NCI-H1417 (cell line): ENCODE measurements around the gene KCTD2.
"Not testable (repeated sequence)": the region's sequence is repeated elsewhere in the genome, so short reads cannot be mapped to it uniquely, and the experiment has no call there.

Experiments used
- DNase-seq, 3 experiments: peaks; one replicate each; lab custom pipeline; 2025; lab: John Stamatoyannopoulos, UW

Gene KCTD2, protein sequence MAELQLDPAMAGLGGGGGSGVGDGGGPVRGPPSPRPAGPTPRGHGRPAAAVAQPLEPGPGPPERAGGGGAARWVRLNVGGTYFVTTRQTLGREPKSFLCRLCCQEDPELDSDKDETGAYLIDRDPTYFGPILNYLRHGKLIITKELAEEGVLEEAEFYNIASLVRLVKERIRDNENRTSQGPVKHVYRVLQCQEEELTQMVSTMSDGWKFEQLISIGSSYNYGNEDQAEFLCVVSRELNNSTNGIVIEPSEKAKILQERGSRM

DNA sequence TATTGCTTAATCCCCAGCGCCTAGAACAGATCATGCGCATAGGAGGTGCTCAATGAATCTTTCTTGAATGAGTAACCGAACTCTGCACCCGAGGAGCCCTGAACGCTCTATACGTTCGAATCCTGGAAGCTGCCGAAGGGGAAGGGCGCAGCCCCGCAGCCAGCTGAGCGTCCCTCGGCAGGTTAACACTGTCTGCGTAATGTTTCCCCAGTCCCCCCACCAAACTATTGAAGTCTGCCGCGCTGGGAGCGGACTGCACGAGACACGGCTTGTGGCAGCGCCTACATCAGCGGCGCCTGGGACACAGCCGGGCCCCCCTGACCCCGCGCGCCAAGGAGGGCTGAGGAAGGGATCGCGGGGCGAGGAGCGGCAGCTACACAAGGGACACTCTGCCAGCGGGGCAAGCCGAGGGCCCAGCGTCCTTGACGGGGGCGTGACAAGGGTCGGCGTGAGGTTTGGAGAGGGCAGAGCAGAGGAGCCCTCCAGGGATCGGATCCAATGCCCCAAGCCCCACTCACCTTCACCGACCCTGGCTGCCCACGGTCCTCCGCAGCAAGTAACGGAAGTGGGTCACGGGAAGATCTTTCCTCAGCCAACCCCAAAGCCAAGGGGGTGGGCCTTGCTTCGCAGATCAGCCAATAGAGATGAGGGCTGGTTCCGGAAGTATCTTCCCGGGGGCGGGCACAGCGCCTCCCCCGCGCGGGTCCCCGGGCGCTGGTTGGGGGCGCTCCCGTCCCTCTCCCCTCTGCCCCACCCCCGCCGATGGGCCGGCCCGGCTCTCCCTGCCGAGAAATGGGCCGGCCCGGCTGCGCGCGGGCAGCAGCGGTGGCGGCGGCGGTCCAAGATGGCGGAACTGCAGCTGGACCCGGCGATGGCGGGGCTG lies at the start of gene KCTD2, which contains the start of gene ATP5PD:
KCTD2 (plus strand) TSS at position 819 of the 883 bp plus-strand sequence; CDS start at position 845, 26 bp downstream.
ATP5PD (minus strand) TSS at position 563 of the 883 bp plus-strand sequence. CDS start 4,319 bp downstream, outside the sequence.
- peak; percentile 96 to 97 (median 97) for DNase-seq

DNA sequence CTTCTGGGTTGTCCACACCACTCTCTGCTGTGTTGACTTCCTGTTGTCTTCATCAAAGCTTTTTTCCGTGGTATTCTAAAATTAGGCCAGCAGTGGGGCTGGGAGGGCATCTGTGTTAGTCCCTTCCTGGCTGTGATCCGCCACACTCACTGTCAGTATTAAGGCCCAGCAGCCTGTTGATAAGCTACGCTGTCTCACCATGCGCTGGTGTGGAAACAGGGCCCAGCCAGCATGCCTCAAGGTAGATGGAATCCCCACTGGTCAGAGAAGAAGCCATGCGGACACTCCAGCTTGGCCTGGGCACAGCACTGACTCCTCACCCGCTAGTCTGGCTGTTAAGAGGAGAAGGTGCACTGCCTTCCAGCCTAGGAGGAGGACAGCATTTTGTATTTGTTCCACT lies 48.2 kb upstream of the KCTD2 start:
- DNase-seq = no peak

DNA sequence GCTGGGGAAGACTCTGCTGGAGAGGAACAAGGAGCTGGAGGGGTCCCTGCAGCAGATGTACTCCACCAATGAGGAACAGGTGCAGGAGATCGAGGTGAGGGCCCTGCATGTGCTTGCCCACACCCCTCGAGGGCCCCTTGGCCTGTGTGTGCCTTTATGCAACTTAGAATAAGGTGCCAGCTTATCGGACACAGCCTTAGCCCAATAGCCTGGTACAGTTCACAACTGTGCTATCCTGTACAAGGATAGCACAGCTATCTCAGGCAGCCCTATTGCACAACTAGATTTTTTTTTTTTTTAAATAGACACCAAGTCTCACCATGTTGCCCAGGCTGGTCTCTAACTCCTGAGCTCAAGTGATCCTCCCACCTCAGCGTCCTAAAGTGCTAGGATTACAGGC lies 47.5 kb upstream of the KCTD2 start:
- no peak for DNase-seq

DNA sequence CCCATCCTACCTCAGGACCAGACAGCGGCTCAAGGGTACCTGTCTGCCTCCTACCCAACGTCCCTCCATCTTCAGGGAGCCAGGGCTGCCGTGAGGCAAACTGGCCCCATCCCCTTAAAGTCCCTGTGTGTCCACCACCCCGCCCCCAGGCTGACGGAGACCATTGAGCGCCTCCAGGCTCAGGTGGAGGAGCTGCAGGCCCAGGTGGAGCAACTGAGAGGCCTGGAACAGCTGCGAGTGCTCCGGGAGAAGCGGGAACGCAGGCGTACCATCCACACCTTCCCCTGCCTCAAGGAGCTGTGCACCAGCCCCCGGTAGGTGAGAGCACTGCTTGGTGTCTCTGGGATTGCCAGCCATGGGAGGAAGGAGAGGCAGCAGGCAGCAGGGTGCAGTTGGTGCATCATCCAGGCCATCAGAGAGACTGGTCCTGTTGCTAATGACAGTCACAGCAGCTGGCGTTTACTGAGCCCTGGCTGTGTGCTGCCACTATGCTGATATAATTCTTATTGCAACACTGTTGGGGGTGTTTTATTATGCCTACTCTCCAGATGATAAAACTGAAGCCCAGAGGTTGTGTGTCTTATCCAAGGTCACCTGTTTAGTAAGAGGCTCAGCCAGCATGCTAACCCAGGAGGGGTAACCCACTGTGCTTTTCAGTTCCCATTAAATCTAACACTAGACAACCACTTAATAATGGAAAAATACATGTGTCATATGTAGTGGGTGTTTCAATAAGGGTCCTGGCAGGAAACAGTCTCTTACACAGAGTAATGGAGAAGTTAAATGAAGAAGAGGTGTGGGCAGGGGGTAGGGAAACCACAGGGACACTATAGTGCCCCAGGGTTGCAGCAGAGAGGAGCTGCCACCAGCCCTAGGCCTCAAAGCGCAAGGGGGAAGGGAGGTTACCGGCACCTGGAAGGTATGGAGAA lies 44.8 kb upstream of the KCTD2 start:
- DNase-seq = no peak

DNA sequence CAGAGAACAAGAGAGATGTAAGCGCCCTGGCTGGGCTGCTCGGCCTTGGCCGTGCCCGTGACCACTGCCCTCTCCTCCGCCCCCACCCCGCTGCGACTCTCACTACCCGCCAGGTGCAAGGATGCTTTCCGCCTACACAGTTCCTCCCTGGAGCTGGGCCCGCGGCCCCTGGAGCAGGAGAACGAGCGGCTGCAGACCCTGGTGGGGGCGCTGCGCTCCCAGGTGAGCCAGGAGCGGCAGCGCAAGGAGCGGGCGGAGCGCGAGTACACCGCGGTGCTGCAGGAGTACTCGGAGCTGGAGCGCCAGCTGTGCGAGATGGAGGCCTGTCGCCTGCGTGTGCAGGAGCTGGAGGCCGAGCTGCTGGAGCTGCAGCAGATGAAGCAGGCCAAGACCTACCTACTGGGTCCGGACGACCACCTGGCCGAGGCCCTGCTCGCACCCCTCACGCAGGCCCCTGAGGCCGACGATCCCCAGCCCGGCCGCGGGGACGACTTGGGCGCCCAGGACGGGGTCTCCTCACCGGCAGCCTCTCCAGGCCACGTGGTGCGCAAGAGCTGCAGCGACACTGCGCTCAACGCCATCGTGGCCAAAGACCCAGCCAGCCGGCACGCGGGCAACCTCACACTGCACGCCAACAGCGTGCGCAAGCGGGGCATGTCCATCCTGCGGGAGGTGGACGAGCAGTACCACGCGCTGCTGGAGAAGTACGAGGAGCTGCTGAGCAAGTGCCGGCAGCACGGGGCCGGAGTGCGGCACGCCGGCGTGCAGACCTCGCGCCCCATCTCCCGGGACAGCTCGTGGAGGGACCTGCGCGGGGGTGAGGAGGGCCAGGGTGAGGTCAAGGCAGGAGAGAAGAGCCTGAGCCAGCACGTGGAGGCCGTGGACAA lies 43.7 kb upstream of the KCTD2 start:
- no peak for DNase-seq

DNA sequence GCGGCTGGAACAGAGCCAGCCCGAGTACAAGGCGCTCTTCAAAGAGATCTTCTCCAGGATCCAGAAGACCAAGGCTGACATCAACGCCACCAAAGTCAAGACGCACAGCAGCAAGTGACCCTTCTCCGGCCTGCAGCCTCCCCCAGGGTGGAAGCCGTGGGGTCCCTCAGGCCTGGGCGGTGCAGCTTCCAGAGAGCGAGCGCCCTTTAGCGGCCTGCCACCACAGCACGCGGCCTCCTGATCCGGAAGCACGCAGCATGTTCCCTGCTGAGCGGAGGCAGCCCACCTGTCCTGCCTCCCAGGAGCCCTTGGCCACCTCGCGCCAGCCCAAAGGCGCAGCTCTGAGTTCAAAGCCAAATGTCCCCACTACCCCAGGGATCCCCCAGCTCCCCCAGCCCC lies 43.1 kb upstream of the KCTD2 start:
- DNase-seq = no peak

DNA sequence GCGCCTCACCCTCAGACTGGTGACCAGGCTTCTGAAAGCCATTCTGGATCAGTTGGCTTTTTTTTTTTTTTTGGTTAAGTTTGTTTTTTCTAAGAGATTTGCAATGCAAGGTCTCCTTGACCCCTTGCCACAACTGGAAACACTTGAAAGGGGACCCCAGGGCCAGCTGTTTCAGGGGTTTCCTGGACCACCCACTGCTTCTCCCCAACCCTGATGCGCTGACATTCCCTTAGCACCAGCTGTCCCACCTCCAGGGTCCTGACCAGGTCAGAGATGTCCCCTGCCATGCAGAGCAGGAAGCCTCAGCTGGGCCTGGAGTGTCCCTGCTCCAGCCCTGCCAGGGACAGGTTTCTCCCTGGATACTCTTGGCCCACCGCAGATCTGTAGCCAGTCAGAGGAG lies 42.7 kb upstream of the KCTD2 start:
- no peak for DNase-seq

DNA sequence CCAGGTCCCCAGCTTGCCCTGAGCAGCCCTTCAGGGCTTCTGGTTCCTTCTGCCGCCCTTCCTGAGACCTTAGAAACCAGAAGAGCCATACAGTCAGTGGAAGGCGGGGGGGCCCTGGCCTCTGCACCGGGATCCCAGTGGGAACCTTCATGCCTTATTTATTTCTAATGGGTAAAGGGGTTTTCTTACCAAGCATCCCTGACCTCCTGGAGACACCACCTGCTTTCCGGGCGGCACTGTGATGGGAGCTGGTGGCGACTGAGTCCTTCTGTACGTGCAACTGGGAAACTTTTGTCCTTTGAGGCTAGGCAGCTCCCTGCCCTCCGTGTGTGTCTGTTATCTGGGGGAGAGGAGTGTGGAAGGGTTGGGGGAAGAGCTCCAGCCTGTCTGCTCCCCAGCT lies 41.7 kb upstream of the KCTD2 start:
- DNase-seq = no peak

DNA sequence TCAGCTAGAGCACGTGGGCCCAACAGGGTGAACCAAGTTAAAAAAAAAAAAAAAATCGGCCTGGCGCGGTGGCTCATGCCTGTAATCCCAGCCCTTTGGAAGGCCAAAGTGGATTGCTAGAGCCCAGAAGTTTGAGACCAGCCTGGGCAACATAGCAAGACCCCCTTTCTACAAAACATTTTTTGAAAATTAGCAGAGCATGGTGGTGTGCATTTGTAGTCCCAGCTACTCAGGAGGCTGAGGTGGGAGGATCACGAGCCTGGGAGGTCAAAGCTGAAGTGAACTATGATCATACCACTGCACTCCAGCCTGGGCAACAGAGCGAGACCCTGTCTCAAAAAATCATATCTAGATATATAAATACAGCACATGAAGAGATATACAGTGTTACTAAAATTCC lies 40.9 kb upstream of the KCTD2 start:
- not testable (repeated sequence) for DNase-seq

DNA sequence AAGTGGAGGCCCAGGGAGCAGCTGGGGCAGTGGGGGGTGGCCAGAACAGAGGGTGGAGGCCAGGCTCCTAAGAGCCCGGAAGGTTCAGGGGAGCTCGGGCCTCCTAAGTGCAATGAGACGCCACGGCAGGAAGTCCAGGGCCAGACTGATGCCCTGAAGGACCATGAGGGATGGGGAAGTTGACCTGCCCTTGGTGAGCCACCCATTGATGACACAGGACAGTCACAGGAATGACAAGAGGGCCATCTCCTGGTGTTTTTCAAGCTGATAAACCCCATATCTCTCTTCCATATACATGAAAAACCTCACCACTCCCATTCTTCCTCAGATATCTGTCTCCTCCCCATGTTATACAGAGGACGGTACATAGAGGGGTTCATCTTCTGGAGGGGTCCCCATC lies 40.4 kb upstream of the KCTD2 start:
- DNase-seq = peak in 1 of 3 experiments; percentile 9

DNA sequence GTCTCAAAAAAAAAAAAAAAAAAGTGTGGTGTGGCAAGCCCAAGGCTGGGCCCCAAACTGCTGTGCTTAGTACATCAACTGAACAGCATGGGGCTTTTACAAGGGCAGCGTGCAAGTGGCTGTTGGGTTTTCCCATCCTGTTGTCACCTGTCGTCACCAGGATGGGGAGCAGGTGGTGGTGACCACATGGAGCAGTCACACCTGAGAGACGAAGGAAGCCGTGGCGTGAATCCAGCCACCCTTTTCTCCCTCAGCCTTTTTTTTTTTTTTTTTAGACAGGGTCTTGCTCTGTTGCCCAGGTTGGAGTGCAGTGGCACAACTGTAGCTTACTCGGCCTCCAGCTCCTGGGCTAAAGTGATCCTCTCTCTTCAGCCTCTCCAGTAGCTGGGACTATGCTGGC lies 38.7 kb upstream of the KCTD2 start:
- peak in 2 of 3 experiments; percentile 42 to 65 for DNase-seq

DNA sequence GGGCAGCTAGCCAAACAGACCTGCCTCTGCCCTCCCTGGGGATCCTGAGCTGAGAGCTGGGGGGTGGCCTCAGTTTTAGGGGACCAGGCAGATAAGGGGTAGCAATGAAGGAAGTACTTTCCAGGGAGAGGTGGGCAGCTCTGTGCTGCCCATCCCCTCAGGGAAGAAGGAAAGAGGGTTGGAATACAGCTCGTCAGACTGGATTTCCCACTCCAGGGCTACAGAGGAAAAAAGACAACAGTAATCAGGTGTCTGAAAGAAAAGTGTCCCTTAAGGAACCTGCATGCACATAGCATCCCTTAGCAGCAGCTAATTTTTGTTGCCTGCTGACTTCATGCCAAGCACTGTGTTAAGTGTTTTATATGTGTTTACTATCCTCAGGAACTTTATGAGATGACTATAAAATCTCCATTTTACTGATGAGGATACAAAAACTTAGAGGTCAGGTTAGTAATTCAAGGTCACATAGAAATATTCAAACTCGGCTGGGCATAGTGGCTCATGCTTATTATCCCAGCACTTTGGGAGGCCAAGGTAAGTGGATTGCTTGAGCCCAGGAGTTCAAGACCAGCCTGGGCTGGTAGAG lies 37.8 kb upstream of the KCTD2 start:
- DNase-seq = peak in 1 of 3 experiments; percentile 3

DNA sequence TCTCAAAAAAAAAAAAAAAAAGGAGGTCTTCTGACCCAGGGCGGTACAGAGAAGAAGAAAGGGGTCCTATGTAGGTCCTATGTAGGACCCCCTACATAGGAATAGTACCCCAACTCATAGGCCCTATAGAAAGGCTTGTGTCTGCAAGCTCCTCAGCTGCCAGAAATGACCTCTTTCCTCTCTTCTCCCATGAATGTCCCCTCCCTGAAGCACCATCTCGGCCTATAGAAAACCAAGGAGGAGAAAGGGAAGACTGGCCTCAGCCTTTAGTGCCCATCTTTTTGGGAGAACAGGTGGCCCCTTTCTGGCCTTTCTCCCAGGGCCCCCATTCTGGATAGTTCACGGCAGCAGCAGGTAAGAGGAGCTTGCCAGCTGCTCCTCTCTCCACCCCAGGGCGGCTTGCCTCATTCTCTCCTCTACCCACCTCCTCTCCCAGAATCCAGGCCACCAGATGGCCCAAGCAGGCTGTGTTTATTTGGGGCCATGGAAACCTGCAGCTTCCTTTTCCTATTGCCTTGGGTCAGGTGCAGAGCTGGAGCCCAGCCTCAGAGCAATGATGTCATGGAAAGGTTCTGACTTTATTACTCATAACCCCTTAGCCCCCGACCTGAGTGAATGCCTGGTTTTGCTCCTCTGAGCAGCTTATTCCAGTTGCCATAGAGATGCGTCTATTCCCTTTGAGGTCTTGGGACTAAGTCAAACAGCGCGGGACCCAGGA lies 36.2 kb upstream of the KCTD2 start:
- DNase-seq = peak in 2 of 3 experiments; percentile 46 to 66

DNA sequence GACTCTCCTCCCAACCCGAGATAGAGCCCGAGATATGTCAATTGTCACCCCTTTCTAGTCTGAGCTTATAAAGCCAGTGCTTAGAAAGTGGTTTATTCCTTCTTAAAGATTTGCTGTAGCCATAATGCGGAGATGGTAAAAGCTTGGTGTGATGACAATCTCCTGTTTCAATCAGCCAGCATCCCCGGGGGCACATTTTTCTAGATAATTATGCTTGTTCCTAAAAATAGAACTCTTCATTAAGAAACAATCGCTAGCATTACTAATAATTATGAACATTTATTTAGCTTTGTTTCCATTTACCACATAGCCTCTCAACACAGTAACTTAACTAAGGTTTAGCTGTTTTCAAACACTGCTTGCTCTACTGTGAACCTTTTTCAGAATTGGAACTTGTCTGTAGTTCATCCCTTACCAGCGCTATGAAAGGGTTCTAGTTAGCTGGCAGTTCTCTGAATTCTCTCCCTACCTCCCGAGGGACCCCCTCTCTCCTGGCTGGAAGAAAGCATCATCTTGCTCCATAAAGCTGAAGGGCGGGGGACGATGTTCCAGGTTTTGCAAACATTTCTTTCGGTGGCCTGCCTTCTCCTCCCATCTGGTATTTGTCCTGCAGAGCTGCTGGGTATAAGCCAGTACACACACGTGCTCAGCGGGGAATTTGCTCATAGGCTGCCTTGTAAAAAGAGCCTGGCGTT lies 35.5 kb upstream of the KCTD2 start:
- DNase-seq = peak in 2 of 3 experiments; percentile 51 to 60

DNA sequence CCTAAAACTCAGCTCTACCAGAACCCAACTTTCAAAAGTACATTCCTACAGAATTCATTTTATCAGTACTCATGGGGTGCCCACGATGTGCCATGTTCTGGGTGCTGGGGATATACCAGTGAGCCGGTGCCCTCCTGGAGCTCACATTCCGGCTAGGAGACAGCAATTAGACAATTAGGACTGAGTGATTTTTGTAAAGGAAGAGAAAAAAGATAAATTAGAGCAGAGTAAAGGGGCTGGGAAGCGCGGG lies 35.0 kb upstream of the KCTD2 start:
- no peak for DNase-seq

DNA sequence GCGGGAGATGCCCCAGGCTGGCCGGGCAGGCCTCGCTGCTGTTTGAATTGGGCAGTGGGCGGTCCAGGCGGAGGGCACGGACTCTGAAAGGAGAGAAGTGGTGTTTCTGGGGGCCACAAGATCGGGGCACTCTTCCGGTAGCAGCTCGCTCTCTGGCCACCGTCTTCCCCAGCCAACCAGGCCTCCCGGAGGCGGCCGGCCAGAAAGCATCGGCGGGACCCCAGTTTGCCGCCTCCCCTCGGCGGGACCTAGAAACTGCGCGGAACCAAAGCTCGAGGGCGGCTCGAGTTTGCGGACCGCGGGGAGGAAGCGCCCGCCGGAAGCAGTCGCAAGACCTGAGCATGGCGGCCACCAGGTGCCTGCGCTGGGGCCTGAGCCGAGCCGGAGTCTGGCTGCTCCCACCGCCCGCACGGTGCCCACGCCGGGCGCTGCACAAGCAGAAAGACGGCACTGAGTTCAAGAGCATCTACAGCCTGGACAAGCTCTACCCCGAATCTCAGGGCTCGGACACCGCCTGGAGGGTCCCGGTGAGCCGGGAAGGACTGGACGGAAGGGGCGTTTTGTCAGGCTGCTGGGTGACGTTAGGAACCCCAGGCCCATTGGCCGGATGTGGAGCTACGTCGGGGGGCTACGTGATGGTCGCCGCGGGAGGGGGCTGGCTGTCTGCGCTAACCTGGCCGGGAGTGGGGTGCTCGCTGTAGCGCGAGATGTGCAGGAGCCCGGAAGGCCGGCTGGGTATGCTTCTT lies 34.5 kb upstream of the KCTD2 start, which contains the start of gene MRPL58:
MRPL58 (plus strand) TSS at position 325 of the 746 bp plus-strand sequence; CDS start at position 342, 17 bp downstream.
- DNase-seq = peak; percentile 77 to 88 (median 86)

DNA sequence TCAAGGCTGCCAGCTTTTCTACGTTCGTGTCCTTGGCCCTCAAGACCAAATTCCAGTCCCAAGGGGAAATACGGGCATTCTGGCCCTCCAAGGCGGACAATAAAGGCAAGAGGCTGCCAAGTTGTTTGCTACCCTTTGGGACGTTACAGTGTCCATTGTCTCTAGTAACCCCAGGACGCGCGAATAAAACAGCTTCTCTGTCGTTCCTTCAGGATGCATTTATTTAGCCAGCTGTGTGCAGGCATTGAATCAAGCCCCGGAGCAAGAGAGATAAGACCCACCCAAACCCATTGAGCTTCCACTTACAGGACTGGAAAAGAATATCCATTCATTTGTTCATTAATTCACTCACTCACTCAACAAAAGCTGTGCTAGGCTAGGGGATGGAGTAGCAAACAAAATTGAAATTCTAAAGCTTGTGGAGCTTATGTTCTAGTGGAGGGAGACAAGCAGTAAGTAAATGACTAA lies 33.9 kb upstream of the KCTD2 start:
- no peak for DNase-seq

DNA sequence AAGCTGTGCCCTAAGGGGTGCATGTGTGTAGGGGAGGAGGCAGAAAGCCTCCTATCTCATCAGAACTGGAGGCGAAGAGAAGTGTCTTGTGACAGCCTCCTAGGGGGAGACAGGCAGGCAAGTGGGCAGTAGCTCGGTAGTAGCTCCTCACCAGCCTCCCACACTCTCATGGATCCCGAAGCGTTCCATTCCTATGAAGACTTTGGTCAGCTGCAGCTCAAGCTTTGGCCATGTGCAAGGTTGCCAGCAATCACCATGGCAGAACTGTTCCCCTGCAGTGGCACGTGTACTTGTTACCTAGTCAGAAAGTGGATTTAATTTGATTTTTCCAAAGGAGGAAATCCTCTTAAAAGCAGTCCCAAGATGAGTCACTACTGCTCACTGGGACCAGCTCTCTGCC lies 27.9 kb upstream of the KCTD2 start:
- DNase-seq = no peak

DNA sequence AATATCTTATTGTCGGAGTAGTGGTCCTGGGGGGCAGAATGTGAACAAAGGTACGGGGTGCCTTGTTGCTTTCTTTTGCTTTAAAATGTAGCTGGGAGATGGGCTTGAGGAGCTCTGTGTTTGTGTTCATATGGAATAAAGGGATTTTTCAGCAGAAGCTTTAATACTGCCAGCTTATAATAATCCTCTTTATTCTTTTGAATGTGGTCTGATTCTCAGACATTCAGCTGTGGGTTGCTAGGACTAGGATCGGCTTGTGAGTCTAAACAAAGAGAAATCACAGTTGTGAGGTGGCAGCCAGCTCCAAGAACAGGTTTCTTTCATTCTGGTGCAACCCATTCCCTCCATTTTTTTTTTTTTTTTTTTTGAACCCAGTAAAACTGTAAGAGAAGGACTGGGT lies 27.3 kb upstream of the KCTD2 start:
- DNase-seq = no peak
